Measurements from ENCODE around the gene SLC39A11.

GRCh38 chr17:72691017-72691416, 401.5 kb downstream of the SLC39A11 start:
- no peak for TF ChIP-seq MAX (IDR thresholded peaks at IDR 0.05; ENCODE audit: low read depth)
- TF ChIP-seq EP300 (IDR thresholded peaks at IDR 0.05; ENCODE audit: borderline replicate concordance in 1 of 2, low read depth in 1 of 2, low read length in 1 of 2), result no peak
- TF ChIP-seq CTCF (IDR thresholded peaks at IDR 0.05), result no peak
- TF ChIP-seq FOXJ3 (CRISPR knock-in tag; IDR thresholded peaks at IDR 0.05), result no peak
- no peak for TF ChIP-seq USF2 (IDR thresholded peaks at IDR 0.05; ENCODE audit: borderline replicate concordance, low read depth, low read length)
- no peak for TF ChIP-seq RFX5 (IDR thresholded peaks at IDR 0.05; ENCODE audit: low read length)
- no peak for TF ChIP-seq POLR2AphosphoS5 (IDR thresholded peaks at IDR 0.05; ENCODE audit: low read depth, low read length)
- no peak for TF ChIP-seq USF1 (IDR thresholded peaks at IDR 0.05; ENCODE audit: borderline replicate concordance, low read depth)
- no peak for TF ChIP-seq FOSL2 (IDR thresholded peaks at IDR 0.05; ENCODE audit: borderline replicate concordance, low read depth)
- no peak for TF ChIP-seq SIN3A (IDR thresholded peaks at IDR 0.05; ENCODE audit: borderline replicate concordance, low read depth, low read length)
- no peak for TF ChIP-seq ZBTB33 (IDR thresholded peaks at IDR 0.05; ENCODE audit: borderline replicate concordance, low read depth)
- TF ChIP-seq RAD21 (IDR thresholded peaks at IDR 0.05; ENCODE audit: low read length), result no peak
- no peak for TF ChIP-seq FOXM1 (IDR thresholded peaks at IDR 0.05; ENCODE audit: low read depth)
